Esophagus squamous epithelium (tissue), 4 donors: ENCODE results near the gene SERPINB5.

Experiments
- POLR2A ChIP-seq, 4 donors: fragments of 450-650 bp; IDR thresholded peaks; one replicate each; pipeline ENCODE4 v1.6.1; 2017; ENCODE audit warnings: antibody characterized with exemption in 4 of 4, mild to moderate bottlenecking in 4 of 4, moderate library complexity in 3 of 4
- TF ChIP-seq, protein P1 (sequence below), 6 experiments: fragments of 450-650 bp in 4 of 6; fragments of 200-600 bp in 2 of 6; sonication (generic) in 2 of 6; IDR thresholded peaks; one replicate each; pipeline ENCODE4 v1.5.1; 2016 to 2019; ENCODE audit warnings: antibody characterized with exemption in 6 of 6, mild to moderate bottlenecking in 4 of 6, moderate library complexity in 4 of 6

DNA sequence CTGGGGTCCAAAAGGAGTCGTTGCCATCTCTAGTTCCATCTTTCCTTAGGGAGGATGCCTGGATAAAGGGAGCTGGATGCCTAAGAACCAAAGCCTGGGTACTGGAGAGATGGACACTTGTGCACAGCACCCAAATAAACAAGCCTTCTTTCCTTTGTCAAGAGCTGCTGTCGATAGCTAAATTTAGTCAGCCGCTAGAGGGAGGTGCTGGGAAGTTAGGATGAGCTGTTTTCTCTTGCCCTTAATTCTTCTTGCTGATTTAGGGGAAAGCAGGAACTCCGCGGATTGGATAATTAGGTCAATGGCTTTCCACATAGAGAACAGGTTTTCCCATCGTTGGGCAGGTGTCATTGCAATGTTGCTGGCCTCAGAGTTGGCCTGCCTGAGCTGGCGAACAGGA is 34.5 kb downstream of the SERPINB5 start:
- TF ChIP-seq, protein P1, sequence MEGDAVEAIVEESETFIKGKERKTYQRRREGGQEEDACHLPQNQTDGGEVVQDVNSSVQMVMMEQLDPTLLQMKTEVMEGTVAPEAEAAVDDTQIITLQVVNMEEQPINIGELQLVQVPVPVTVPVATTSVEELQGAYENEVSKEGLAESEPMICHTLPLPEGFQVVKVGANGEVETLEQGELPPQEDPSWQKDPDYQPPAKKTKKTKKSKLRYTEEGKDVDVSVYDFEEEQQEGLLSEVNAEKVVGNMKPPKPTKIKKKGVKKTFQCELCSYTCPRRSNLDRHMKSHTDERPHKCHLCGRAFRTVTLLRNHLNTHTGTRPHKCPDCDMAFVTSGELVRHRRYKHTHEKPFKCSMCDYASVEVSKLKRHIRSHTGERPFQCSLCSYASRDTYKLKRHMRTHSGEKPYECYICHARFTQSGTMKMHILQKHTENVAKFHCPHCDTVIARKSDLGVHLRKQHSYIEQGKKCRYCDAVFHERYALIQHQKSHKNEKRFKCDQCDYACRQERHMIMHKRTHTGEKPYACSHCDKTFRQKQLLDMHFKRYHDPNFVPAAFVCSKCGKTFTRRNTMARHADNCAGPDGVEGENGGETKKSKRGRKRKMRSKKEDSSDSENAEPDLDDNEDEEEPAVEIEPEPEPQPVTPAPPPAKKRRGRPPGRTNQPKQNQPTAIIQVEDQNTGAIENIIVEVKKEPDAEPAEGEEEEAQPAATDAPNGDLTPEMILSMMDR (IDR thresholded peaks at IDR 0.05) = peak in 5 of 6 experiments; percentile 36 to 74 (median 44)
- no peak for TF ChIP-seq POLR2A (IDR thresholded peaks at IDR 0.05)
